ENCODE measurements around the gene SLA2. TPM values are rescaled to one million over a fixed set of nuclear protein-coding genes. Genes with fewer than 3 reads are reported as not detected.
"Not testable (repeated sequence)": the region's sequence is repeated elsewhere in the genome, so short reads cannot be mapped to it uniquely, and the experiment has no call there.

Gene SLA2
- total and polyA plus RNA-seq, 2 of the 8 experiments (the other 6 are each of a cell fraction or from before 2014, with no cell fraction given), result 0.18 TPM; not detected in 1

DNA sequence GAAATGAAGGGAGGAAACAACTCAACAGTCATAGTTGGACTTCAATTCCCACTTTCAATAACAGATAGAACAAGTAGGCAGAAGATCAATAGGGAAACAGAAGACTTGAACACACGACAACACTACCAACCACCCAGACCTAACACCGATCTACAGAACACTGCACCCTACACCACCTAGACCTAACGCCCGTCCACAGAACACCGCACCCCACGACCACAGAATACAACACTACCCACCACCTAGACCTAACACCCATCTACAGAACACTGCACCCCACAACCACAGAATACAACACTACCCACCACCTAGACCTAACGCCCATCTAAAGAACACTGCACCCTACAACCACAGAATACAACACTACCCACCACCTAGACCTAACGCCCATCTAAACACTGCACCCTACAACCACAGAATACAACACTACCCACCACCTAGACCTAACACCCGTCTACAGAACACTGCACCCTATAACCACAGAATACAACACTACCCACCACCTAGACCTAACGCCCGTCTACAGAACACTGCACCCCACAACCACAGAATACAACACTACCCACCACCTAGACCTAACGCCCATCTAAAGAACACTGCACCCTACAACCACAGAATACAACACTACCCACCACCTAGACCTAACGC lies 81.8 kb downstream of the SLA2 start:
- peak overlapping the region; percentile 39; the same call in 1 of the 2 replicates for H2AK5ac ChIP-seq (ENCODE audit: low read depth, low read length)
- H3K4me3 ChIP-seq (ENCODE audit: extremely low read depth in 1 of 4, insufficient read depth in 2 of 4, low read depth in 3 of 4, low read length in 4 of 4); POLR2A ChIA-PET (ENCODE audit: partially characterized antibody): not testable (repeated sequence)

More for the DNA sequence above, 81.8 kb downstream of the SLA2 start:
- CTCF ChIA-PET (ENCODE audit: partially characterized antibody), result interaction anchor here (1.1 to 18.0 kb wide), 2 partner anchors 25 to 41 kb away, joined by 4 to 202 read pairs; partner anchors contain the start of gene RAB5IF
- H2BK20ac ChIP-seq (ENCODE audit: low read length); H3K79me1 ChIP-seq (ENCODE audit: low read depth, low read length); H3K9ac ChIP-seq (replicated peaks in 1 of 4; ENCODE audit: extremely low read depth in 1 of 4, low read depth in 3 of 4, low read length in 3 of 4); H3K4ac ChIP-seq (replicated peaks; ENCODE audit: insufficient read length, low read depth, low read length); DNase-seq (ENCODE audit: low read depth in 1 of 2, low spot score in 2 of 2); H3K27ac ChIP-seq (ENCODE audit: low read depth, low read length); H3K9me3 ChIP-seq (ENCODE audit: insufficient read depth in 2 of 2, low read depth in 1 of 2, low read length in 1 of 2); H3K23ac ChIP-seq (ENCODE audit: insufficient read length); FAIRE-seq; H3K18ac ChIP-seq (ENCODE audit: extremely low read depth, low read length); H4K5ac ChIP-seq (ENCODE audit: insufficient read length, low read depth, low read length); H2BK15ac ChIP-seq (ENCODE audit: low read length); H2AFZ ChIP-seq (ENCODE audit: low read length); H3K27me3 ChIP-seq (replicated peaks in 1 of 4; ENCODE audit: control insufficient read depth in 3 of 4, extremely low read depth in 1 of 4, insufficient read depth in 3 of 4, low read length in 3 of 4); H2BK5ac ChIP-seq (ENCODE audit: low read depth, low read length); H2BK12ac ChIP-seq (ENCODE audit: low read depth, low read length); H3K36me3 ChIP-seq (ENCODE audit: control insufficient read depth in 2 of 4, insufficient read depth in 4 of 4, low read length in 3 of 4); H4K8ac ChIP-seq (ENCODE audit: extremely low read depth, insufficient read depth, low read length); H3K4me2 ChIP-seq (ENCODE audit: insufficient read depth in 1 of 2, low read depth in 2 of 2, low read length in 2 of 2); H3K23me2 ChIP-seq (ENCODE audit: low read depth, low read length); H3K14ac ChIP-seq (ENCODE audit: insufficient read length); H4K20me1 ChIP-seq (replicated peaks in 1 of 2; ENCODE audit: control insufficient read depth in 1 of 2, insufficient read depth in 2 of 2, low read length in 2 of 2); H3K4me1 ChIP-seq (replicated peaks in 1 of 4; ENCODE audit: control insufficient read depth in 3 of 4, insufficient read depth in 4 of 4, low read length in 3 of 4): not testable (repeated sequence)
- Histone ChIP-seq H3K79me2 (ENCODE audit: control insufficient read depth in 1 of 2, insufficient read depth in 2 of 2, low read length in 2 of 2) (peaks cover 6 to 14% of the 10 kb centered on the region in 2 experiments; a peak in 1 of 4 replicates), H3K56ac (replicated peaks; ENCODE audit: insufficient read length, low read depth, low read length) (peak overlapping the region; percentile 98), H2BK120ac (replicated peaks; ENCODE audit: low read depth, low read length) (peak overlapping the region; percentile 54), H4K91ac (replicated peaks; ENCODE audit: insufficient read length, low read length) (peak overlapping the region; percentile 74)
- 88% methylated on average over 13 of the region's 13 CpGs; no CpG with 5 or more reads in 1 of the 2 experiments for WGBS, 2 experiments (ENCODE audit: extremely low coverage in 1 of 2, insufficient coverage in 1 of 2, insufficient read length in 1 of 2, insufficient replicate concordance in 2 of 2, low coverage in 1 of 2, low lambda C conversion rate in 2 of 2, missing lambda C conversion rate in 1 of 2)
